GM06990 (cell line): ENCODE results near the gene NUP35.

Experiments
- DNase-seq: peaks from one replicate; pipeline ENCODE4 v3.0.0-alpha.2; 2011; ENCODE audit not compliant: insufficient read length; ENCODE audit errors: extremely low read depth
- H3K27me3 ChIP-seq: replicated peaks from 2 replicates; pipeline ENCODE4 v1.6.0; 2011; ENCODE audit warnings: low read length; ENCODE audit not compliant: control insufficient read depth, insufficient read depth
- H3K36me3 ChIP-seq: 2 replicates; pipeline ENCODE4 v1.5.1; 2011; ENCODE audit warnings: low read length; ENCODE audit not compliant: control insufficient read depth, insufficient read depth
- H3K4me3 ChIP-seq: replicated peaks from 2 replicates; pipeline ENCODE4 v1.5.1; 2011; ENCODE audit warnings: low read depth, mild to moderate bottlenecking, control low read depth, low read length
- CTCF ChIP-seq: IDR thresholded peaks from 2 replicates; pipeline ENCODE4 v1.5.1; 2011; ENCODE audit warnings: low read length, control low read depth, mild to moderate bottlenecking, inconsistent platforms; ENCODE audit not compliant: insufficient read depth, poor library complexity, severe bottlenecking

NUP35 gene

GRCh38 chr2:183185534-183185933, 61.3 kb downstream of the NUP35 start:
- no peak for TF ChIP-seq CTCF
- DNase-seq = no peak
- H3K27me3 ChIP-seq = no peaks in the 10 kb centered on the region
- H3K4me3 ChIP-seq = no peak overlapping the region
- H3K36me3 ChIP-seq = peaks cover 3% of the 10 kb centered on the region; the same call in 1 of the 2 replicates

- Histone ChIP-seq H3K4me3 (no peak overlapping the region), H3K36me3 (peaks cover 3% of the 10 kb centered on the region; the same call in 1 of the 2 replicates), H3K27me3 (no peaks in the 10 kb centered on the region)
- no peak for DNase-seq
- TF ChIP-seq CTCF = no peak
Observed at GRCh38 chr2:183186296-183186695, 62.1 kb downstream of the NUP35 start.

GRCh38 chr2:183186766-183187165, 62.5 kb downstream of the NUP35 start:
- Histone ChIP-seq H3K36me3 (peaks cover 3% of the 10 kb centered on the region; the same call in 1 of the 2 replicates), H3K27me3 (no peaks in the 10 kb centered on the region), H3K4me3 (no peak overlapping the region)
- no peak for TF ChIP-seq CTCF
- DNase-seq = no peak

DNA sequence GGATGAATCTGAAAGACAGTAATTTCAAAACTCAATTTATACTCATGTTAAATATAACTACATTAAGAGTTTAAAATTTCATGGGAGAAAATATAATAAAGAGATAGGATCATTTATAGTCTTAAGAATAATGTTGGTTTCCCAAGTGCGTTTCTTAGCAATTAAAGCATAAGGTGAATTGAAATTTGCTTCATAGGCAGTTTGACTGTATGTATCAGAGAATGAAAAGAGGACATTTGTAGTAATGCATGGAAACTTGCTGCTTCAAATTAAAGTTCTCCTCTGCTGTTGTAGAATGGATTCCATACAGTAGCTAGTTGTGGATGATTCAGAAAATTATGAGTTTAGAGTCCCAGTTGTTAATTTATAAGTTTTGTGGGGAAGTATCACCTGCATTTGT, 68.1 kb downstream of the NUP35 start:
- no peak for TF ChIP-seq CTCF
- Histone ChIP-seq H3K36me3 (no peaks in the 10 kb centered on the region; the same call in 1 of the 2 replicates), H3K4me3 (no peak overlapping the region), H3K27me3 (no peaks in the 10 kb centered on the region)
- no peak for DNase-seq

DNA sequence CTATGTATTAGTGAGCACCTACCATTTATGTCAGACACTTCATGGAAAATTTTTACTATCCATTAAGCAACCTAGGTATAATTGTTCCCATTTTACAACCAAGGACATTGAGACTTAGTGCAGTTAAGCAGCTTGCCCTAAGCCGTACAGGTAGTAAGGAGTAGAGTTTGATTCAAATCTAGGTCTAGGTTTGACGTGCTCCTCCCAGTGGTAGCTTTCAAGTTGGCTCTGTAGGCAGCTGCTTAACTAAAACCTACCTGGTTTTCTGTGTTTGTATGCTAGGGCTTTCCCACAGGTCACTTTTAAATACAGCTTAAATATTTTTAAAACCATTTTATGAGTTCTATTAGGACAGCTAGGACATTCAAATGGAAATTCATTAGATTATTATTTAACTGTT, 69.7 kb downstream of the NUP35 start:
- no peak for TF ChIP-seq CTCF
- Histone ChIP-seq H3K4me3 (no peak overlapping the region), H3K36me3 (no peaks in the 10 kb centered on the region; the same call in 1 of the 2 replicates), H3K27me3 (no peaks in the 10 kb centered on the region)
- DNase-seq = no peak

DNA sequence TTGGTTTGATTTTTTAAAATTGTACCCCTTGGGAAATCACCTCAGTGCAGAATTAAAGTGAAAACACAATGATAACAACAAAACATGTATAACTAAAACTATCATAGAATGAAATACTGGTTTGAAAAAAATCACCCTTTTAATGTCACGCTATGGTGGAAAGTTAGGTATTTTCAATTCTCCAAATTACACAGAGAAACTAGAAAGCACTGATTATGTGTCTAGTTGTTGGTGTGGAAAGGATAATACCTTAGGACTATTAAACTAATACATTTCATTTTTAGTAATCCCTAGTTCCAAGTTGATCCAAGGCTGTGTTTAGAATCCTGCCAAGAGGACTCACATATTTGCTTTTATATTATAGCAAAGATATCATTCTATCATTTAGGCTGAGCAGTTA, 71.2 kb downstream of the NUP35 start:
- Histone ChIP-seq H3K27me3 (no peaks in the 10 kb centered on the region), H3K36me3 (no peaks in the 10 kb centered on the region), H3K4me3 (no peak overlapping the region)
- no peak for TF ChIP-seq CTCF
- DNase-seq = no peak
